ENCODE data around the gene LY6G6F.

Gene LY6G6F, protein sequence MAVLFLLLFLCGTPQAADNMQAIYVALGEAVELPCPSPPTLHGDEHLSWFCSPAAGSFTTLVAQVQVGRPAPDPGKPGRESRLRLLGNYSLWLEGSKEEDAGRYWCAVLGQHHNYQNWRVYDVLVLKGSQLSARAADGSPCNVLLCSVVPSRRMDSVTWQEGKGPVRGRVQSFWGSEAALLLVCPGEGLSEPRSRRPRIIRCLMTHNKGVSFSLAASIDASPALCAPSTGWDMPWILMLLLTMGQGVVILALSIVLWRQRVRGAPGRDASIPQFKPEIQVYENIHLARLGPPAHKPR

DNA sequence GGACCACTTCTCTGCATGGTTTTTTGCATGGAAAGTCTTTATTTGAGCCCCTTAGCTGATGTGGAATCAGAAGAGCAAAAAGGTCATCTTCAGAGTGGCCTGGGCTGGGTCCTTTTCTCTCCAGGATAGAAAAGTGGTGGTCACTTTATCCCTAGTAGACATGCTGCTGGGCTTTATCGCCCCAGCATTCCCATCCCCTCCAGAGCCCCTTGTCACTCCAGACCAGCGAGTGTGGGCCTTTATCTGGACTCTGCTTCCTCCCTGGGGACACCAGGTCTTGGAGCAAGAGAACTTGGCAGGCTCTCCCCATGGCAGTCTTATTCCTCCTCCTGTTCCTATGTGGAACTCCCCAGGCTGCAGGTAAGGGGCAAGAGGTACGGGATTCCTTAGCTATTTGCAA, at the start of gene LY6G6F:
TSS of gene LY6G6F (plus strand) at position 268 of the 400 bp plus-strand sequence. CDS start at position 309, 41 bp downstream.
- no peak for DNase-seq

DNA sequence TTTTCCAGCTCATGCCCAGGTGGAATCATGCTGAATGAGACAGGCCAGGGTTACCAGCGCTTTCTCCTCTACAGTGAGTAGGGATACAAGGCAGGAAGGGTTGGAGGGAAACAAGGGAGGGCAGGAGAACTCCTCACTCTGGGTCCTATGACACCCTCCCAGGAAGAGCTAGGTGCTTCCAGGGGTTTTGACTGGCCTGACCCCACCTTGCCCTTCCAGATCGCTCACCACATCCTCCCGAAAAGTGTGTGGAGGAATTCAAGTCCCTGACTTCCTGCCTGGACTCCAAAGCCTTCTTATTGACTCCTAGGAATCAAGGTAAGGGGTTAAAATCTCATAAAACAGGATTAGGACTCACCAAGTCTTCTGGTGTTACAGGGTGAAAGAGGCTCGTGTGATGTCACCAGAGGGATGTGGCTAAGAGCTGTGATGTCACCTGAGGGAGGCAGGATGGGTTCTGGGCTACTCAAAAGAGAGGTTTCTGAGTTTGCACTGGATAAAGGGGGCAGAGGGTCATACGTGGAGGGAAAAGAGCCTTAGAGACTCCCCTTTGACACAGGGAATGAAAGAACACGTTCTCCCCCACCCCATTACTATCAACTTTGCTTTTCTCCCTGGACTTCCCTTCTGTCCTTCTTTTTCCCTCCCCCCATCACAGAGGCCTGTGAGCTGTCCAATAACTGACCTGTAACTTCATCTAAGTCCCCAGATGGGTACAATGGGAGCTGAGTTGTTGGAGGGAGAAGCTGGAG, 49.1 kb upstream of the LY6G6F start:
- no peak for DNase-seq

DNA sequence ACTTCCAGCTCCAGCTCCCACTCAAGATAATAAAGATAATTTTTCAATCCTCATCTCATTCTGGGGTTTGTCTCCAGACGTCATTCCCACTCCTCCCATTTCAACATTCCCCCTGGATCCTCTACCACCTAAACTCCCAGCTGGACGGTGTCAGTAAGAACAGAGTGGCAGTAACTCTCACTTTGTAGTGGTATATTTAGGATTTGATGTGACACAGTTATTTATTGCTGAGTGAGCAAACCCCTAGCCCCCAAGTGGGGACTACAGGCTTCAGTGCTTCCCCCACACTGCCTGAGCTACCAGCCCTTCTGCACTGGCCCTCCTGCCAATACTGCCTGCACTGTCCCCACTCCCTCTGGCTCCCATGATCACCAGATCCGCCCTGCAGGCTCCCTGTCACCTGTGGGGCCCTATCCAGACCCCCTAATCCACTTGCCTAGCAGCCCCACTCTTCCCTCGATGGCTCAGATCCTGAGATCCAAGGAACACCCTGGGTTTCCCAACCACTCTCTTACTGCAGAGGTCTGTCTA, 48.4 kb upstream of the LY6G6F start:
- no peak for DNase-seq

DNA sequence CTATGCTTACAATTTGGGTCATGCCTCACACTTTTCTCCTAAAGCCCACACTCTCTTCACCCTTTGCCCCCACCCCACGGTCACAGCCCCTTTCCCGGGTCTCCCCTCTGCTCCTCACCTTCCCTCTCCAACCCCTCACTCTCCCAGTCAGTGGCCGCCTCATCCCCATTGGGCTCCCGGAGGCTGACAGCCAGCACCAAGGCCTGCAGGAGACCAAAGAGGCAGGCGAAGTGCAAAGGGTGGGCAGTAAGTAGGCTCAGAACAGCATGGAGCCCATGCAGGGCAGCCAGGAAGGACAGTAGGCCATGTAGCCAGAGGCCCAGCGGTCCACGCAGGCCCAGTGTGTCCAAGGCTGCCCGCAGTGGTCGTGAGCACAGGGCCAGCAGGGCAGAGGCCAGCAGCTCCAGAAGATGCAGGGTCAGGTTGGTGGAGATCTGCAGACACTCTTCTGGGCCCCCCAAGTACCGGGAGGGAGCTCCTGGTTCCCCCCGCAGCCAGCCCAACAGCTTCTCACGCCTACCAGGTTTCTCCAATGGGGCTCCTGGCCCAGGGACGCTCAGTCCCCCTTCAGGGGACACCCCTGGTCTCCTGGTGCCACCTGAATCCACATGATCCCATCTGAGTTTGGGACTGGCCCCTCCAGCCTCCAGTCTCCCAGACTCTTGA, 47.5 kb upstream of the LY6G6F start:
- DNase-seq = no peak

DNA sequence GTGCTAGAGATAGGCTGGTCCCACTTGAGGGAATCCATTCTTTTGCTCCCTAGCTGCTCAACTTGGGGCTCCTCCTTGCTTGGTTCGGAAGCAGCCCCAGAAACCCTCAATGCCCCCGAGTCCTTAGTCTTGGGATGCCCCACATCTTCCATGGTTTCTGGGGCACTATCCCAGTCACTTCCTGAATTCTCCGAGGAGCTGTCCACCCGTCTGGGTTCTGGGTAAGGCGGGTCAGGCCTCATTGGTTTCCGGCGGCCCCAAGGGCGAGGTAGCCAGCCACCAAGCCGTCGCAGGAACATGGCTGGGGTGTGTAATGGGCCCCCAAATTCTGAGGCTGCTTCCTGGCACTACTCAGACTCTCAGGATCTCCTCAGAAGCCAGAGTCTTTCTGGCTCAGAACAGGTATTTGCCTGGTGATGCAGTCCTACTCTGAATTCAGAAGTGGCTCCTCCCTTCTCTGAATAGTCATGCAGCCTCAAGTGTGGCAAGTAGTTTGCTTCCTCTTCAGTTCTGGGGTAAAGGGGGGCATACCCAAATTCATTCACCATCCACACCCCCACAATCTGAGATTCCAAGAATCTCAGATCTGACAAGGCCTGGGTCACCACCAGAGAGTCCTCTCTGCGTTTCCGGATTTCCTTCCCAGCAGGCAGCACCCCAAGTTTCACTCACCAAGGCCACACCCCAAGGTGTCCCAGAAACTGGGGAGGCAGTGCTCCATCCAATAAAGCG, 46.9 kb upstream of the LY6G6F start:
- no peak for DNase-seq

DNA sequence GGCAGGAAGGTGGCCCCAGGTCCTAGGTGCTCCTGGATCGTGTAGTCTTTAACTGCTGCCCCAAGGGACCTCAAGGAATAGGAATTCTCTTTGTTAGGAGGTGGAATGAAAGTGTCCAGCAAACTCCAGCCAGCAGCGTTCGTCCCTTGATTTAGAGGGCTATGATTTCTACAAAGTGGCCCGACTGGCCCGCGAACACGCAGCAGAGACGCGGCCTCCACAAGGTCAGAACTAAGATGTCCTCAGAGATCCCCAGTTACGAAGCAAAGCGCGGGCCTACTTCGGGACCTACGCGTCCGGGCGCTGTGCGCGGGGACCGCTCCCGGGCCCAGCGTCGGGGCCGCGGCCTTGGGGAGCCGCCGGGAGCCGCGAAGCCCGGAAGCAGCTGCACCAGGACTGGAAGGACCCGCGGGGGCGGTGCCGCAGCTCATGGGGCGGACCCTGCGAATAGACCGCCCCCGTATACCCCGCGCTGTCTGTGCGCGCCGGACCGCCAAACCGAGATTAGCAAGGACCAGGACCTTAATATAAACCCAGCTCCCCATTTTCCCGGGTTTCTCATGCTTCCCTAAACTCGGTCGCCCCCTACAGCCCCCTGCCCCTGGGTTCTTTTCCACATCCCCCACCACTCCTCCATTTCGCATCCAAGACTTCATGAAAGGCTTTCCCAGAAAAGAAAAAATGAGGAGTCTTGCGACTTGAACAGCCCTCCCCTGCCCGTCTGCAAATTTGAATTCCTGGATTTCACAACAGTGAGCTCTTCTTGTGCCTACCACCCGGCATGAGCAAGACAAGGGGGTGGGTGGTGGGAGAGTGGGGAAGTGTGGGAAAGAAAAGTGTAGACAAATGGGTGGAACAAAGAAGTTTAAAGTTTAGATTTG, 46.0 kb upstream of the LY6G6F start, which contains the start of gene C6orf47:
TSS of gene C6orf47 (minus strand) at position 398 of the 881 bp plus-strand sequence. CDS start 831 bp downstream, outside the sequence.
- DNase-seq = peak; percentile 26

DNA sequence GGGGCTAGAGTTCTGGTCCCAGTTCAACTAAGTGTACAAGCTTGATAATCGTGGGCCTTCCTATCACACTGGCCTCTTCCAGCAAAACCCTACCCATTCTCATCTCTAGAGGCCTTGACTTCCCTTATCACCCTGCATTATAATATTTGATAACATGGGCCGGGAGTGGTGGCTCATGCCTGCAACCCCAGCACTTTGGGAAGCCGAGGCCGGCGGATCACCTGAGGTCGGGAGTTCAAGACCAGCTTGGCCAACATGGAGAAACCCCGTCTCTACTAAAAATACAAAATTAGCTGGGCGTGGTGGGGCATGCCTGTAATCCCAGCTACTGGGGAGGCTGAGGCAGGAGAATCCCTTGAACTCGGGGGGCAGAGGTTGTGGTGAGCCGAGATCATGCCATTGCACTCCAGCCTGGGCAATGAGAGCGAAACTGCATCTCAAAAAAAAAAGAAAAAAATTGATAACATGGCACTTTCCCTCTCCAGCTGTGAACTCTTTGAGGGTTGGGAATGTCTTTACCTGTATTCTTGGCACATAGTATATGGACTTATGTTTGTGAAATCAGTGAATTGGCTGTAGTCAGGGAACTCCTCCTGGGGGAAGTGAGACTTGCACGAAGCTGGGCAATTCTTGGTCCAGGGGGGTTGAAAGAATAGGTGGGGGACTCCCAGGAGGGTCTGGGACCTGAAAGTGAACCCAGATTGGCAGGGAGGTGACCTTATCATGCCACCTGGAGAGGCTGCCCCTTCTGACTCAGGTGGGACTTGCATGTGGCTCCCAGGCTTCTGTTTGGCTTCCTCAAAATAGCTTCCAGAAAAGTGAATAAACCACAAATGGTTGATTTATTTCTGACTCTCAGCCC, 45.2 kb upstream of the LY6G6F start:
- DNase-seq = no peak

DNA sequence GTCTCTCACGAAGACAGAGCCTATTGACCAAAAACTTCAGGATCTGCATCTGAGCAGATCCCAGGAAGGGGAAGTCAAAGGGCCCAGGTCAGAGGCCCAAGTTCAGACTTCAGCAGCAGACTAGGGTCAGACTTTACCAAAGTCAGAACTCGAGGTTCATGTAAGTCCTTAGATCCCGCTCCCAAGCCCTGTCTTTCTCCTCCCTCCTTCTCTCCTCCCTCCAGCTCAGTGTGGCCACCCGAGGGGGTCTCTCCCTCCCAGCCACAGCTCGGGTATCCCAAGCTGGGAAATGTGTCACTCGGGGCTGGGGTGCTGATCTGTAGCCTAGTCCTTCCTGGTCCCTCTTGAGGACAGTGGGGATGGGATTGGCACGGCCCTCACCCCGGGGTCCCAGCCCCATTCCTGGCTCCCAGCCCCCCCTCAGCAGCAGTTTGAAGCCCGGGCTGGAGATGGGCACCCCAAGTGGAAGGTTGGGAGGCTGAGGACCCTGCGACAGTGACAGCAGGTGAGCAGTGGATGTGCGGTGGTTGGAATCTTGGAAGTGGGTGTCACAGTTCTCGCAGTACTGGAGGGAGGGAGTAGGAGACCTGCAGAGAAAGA, 44.4 kb upstream of the LY6G6F start:
- no peak for DNase-seq

DNA sequence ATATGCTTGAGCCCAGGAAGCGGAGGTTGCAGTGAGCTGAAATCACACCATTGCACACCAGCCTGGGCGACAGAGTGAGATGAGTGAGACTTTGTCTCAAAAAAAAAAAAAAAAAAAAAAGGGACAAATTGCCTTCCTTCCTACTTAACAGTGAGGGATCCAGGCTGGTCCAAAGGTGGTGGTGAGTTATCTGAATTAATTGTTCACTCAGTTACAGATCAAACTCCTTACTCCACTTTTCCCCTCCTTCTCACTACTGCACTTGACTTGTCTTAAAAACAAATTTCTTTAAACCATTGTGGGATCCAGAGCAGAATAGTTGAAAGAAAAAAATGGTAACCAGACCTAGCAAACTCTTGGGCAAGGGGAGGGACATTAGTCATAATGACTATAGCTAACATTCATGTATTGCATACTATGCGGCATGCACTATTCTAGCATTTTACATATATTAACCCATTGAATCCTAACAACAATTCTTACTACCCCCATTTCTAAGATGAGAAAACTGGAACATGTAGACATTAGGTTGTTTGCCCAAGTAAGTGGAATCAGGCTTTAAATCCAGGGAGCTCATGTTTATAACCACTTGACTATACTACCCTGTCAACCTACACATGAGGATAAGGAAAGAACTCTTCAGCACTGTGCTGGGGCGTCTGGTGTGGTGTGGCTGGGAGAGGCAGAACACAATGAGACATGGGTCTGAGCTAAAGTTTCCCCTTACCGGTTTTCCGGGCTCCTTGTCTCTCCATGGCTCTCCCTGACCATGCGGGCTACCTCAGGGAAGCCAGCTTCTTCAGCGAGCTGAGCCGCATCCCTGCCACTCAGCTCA, 43.3 kb upstream of the LY6G6F start:
- DNase-seq = no peak

DNA sequence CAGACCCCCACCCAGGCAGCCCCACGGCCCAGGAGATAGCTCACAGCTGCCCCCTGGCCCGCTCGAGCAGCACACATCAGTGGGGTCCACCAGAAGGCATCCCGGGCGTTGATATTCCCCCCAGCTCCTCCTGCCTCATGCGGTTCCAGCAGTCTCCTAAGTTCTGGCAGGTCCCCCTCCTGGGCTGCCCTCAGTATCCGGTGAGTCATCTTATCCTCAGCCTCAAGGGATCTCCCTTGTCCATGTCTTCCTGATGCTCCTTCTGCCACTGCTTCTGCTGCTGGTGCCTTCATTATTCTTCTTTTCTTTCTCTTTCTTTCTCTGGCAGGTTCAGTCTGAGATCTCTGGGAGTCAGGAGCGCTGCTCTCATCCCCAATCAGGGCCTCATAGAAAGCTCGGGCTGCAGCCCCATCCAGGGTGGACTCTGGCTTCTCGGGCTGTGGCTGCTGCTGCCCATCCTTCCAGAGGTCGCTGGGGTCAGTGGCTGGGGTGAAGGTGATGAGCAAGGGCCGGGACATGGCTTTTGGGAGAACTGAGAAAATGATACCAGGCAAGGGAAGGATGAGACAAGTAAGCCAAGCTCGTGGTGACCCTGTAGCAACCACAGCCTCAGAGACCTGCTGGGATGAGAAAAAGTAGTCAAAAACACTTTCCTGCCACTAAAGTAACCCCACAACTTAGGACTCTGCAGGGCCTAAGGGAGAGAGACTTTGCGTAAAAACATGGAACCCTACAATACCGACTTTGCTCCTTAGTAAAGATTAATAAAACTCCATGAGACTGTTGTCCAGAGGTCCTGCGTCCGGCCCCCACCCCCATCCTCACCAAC, 42.5 kb upstream of the LY6G6F start:
- no peak for DNase-seq

DNA sequence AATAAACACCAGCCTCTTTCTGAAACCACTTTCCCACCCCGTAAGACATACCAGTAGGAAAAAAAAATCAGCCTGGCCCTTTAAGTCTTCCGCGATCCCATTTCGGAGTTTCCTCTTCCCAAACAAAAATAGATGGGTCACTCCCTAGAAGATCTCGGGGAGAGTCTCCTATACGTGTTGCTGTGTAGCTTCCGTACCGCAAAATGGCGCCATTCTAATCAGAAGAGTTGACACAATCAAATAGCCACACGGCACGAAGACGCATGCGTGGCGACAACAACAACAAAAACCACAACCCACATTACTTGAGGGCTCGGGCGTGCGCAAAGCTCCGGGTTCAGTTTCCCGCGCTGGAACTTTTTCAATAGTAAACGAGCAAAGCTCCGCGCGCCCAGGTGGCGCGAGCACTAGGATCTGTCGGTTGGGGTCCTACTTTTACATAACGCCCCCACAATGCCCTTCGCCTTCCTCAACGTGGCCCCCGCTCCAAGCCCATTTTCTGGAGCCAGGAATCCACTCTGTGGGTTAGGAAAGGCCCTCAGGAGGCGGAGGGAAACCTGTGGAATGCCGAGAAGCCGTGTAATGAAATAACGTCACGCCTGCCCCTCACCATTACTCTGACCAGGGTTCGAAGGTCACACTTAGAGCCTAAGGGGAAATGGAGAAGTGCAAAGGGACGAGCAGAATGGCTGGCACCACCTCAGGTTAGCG, 41.7 kb upstream of the LY6G6F start, which contains the start of gene GPANK1:
TSS of gene GPANK1 (minus strand) at position 208 of the 711 bp plus-strand sequence. CDS start 519 bp downstream, outside the sequence.
- peak; percentile 62 for DNase-seq

DNA sequence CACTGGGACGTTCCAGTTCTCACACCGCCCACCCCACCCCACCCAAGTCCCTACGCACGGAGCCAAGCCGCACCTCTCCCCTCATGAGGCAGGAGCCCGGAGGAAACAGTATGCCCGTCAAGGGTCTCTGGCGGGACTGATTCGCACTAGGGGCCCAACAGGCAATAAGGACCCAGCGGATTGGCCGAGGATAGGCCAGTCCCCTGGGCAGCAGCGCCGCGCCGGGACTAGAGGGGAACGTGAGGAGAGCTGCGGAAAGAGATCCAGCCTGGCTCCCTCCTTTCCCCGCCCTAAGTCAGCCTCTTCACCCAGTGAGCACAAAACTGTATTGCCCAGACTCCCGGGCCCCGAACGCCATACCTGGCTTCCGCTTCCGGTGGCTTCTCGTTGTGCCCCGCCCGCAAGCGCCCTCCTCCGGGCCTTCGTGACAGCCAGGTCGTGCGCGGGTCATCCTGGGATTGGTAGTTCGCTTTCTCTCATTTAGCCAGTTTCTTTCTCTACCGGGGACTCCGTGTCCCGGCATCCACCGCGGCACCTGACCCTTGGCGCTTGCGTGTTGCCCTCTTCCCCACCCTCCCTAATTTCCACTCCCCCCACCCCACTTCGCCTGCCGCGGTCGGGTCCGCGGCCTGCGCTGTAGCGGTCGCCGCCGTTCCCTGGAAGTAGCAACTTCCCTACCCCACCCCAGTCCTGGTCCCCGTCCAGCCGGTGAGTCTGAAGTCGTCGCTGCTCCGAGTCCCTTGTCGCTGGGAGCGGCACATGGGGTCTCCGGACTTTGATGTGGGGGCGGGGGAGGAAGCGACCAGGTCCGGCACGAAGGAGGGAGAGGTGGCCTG, 40.9 kb upstream of the LY6G6F start, which contains the start of gene CSNK2B:
TSS of gene CSNK2B (plus strand) at position 580 of the 836 bp plus-strand sequence. CDS start 752 bp downstream, outside the sequence.
- DNase-seq = peak; percentile 97

DNA sequence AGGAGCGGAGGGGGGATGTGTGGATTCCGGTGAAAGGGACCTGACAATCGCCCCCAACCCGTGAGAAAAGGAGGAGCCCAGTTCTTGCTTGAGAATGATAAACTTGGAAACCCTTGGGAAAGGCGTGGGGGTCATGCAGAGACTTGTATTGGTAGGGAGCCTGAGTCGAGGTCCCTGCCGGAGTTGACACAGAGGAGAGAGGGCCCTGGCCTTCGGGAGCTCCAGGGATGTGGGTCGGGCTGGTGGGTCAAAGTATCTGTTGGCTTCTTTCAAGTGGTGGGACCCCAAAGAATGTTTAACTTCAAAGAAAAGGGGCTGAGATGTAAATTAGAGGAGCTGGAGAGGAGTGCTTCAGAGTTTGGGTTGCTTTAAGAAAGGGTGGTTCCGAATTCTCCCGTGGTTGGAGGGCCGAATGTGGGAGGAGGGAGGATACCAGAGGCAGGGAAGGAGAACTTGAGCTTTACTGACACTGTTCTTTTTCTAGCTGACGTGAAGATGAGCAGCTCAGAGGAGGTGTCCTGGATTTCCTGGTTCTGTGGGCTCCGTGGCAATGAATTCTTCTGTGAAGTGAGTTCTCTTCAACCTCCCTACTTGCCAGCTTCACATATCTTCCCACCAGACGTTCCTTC, 40.2 kb upstream of the LY6G6F start:
- DNase-seq = no peak

DNA sequence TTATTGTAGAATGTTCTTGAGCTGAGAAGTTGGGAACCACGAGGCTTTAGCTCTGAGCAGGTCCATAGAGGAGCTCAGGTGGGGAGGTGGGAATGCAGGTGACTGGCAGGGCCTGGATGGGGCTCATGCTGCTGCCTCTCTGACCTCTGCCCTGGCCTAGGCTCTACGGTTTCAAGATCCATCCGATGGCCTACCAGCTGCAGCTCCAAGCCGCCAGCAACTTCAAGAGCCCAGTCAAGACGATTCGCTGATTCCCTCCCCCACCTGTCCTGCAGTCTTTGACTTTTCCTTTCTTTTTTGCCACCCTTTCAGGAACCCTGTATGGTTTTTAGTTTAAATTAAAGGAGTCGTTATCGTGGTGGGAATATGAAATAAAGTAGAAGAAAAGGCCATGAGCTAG, 37.0 kb upstream of the LY6G6F start, which contains the start of gene LY6G5B:
TSS of gene LY6G5B (plus strand) at position 301 of the 400 bp plus-strand sequence. CDS start 975 bp downstream, outside the sequence.
- no peak for DNase-seq

DNA sequence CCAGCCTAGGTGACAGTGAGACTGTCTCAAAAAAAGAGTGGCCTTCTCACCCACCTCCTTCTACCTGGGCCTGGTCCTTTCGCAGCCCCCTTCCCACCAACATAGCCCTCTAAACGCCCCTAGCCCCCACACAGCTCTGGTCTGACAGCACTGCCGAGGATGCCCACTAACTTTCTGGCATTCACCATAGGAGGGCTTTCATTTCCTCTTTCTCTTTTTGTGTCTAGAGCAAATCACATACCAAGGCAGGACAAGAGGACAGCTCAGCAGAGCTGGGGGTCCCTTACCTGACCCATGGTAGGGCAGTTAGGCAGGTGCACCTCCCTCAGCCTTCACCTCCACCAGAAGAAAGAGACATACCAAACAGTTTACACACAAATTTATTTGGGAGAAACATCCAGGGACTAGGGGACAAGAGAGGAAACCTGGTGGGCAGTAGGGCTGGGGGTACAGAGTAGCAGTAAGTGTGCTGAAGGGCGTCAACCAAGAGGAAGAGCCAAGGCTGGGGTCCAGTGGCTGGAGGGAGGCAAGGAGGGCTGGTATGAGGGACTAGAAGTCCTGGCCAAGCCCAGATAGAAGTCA, 30.3 kb upstream of the LY6G6F start:
- no peak for DNase-seq

Data from NCI-H2029 treated with DMSO at 0.1 percent for 48 hours (cell line).